Activated CD4-positive, alpha-beta T cell treated with anti-CD3 and anti-CD28 coated beads, Interleukin-2, amount 50 U/mL, for 24 hours (primary cell): Measurements from ENCODE around the gene MPPED1.

Experiments
- DNase-seq, 2 donors: peaks; one replicate each; pipeline ENCODE4 v3.0.0-alpha.2; 2020; ENCODE audit warnings: low read depth in 1 of 2, low spot score in 1 of 2

The MPPED1 gene

GRCh38 chr22:43474161-43475101 is 62.6 kb downstream of the MPPED1 start:
- DNase-seq = no peak

GRCh38 chr22:43475549-43476076 is 63.8 kb downstream of the MPPED1 start:
- no peak for DNase-seq

- DNase-seq = no peak
Observed at GRCh38 chr22:43476341-43476740, 64.5 kb downstream of the MPPED1 start.

- no peak for DNase-seq
Observed at GRCh38 chr22:43476751-43477725, 65.2 kb downstream of the MPPED1 start.

GRCh38 chr22:43477966-43478365 is 66.2 kb downstream of the MPPED1 start:
- DNase-seq = no peak

- no peak for DNase-seq
Observed at GRCh38 chr22:43478621-43479300, 66.9 kb downstream of the MPPED1 start.

- DNase-seq = no peak
Observed at GRCh38 chr22:43479301-43479950, 67.6 kb downstream of the MPPED1 start.

GRCh38 chr22:43479962-43480361 is 68.1 kb downstream of the MPPED1 start:
- DNase-seq = no peak

- no peak for DNase-seq
Observed at GRCh38 chr22:43481568-43482317, 69.9 kb downstream of the MPPED1 start.

- no peak for DNase-seq
Observed at GRCh38 chr22:43482318-43482625, 70.5 kb downstream of the MPPED1 start.

- no peak for DNase-seq
Observed at GRCh38 chr22:43483266-43483665, 71.5 kb downstream of the MPPED1 start.

GRCh38 chr22:43483669-43484068 is 71.9 kb downstream of the MPPED1 start:
- DNase-seq = no peak

GRCh38 chr22:43484227-43484626 is 72.4 kb downstream of the MPPED1 start:
- no peak for DNase-seq

GRCh38 chr22:43485502-43486089 is 73.8 kb downstream of the MPPED1 start:
- no peak for DNase-seq

GRCh38 chr22:43487311-43488030 is 75.7 kb downstream of the MPPED1 start:
- no peak for DNase-seq

- DNase-seq = no peak
Observed at GRCh38 chr22:43488031-43488866, 76.4 kb downstream of the MPPED1 start.

- no peak for DNase-seq
Observed at GRCh38 chr22:43488937-43489336, 77.1 kb downstream of the MPPED1 start.

- no peak for DNase-seq
Observed at GRCh38 chr22:43490311-43490710, 78.5 kb downstream of the MPPED1 start.
